Upper lobe of right lung (tissue), 1 donor: ENCODE measurements around the gene EIF2B1. TPM values are rescaled to one million over a fixed set of nuclear protein-coding genes. Genes with fewer than 3 reads are reported as not detected.

ENCODE experiments used
- ATAC-seq: fragments of 200-7000 bp; cut with Tn5 transposase; one replicate; pipeline ENCODE4 v1.9.1; 2020; ENCODE audit warnings: mild to moderate bottlenecking, moderate library complexity
- DNase-seq: peaks from one replicate; pipeline ENCODE4 v3.0.0-alpha.2; 2020
- H3K27ac ChIP-seq: fragments of 200-600 bp; one replicate; pipeline ENCODE4 v1.8.0; 2022
- H3K27me3 ChIP-seq: fragments of 200-600 bp; one replicate; pipeline ENCODE4 v1.8.0; 2022; ENCODE audit warnings: mild to moderate bottlenecking
- H3K36me3 ChIP-seq: fragments of 200-600 bp; one replicate; pipeline ENCODE4 v1.8.0; 2022
- H3K4me1 ChIP-seq: fragments of 200-600 bp; one replicate; pipeline ENCODE4 v1.8.0; 2022
- H3K4me3 ChIP-seq: fragments of 200-600 bp; one replicate; pipeline ENCODE4 v1.8.0; 2022; ENCODE audit warnings: mild to moderate bottlenecking
- H3K9me3 ChIP-seq: fragments of 200-600 bp; one replicate; pipeline ENCODE4 v1.8.0; 2022
- intact Hi-C: fragments of 100-400 bp; cut with DNase I; formaldehyde crosslinking; loops from one replicate; pipeline ENCODE4 v1.11.0; 2022
- total RNA-seq: library from RNA; stranded (reverse); fragmentation: NEBNext Ultra II Directional; extraction: Animal tissue kit (Norgen Biotek cat#: 25700); gene quantifications from one replicate; pipeline ENCODE4 v1.2.1, GENCODE V29; 2021
- TF ChIP-seq, protein P1 (sequence below): fragments of 200-600 bp; IDR thresholded peaks from one replicate; pipeline ENCODE4 v1.8.0; 2022; ENCODE audit warnings: antibody characterized with exemption
- donor health status: DM: no; HTN: yes; CAD: no; lungs with severe emphysema.

EIF2B1 gene
- total RNA-seq, 1 donor from 2014 or later: 40.0 TPM

- no peak for DNase-seq
- TF ChIP-seq, protein P1, sequence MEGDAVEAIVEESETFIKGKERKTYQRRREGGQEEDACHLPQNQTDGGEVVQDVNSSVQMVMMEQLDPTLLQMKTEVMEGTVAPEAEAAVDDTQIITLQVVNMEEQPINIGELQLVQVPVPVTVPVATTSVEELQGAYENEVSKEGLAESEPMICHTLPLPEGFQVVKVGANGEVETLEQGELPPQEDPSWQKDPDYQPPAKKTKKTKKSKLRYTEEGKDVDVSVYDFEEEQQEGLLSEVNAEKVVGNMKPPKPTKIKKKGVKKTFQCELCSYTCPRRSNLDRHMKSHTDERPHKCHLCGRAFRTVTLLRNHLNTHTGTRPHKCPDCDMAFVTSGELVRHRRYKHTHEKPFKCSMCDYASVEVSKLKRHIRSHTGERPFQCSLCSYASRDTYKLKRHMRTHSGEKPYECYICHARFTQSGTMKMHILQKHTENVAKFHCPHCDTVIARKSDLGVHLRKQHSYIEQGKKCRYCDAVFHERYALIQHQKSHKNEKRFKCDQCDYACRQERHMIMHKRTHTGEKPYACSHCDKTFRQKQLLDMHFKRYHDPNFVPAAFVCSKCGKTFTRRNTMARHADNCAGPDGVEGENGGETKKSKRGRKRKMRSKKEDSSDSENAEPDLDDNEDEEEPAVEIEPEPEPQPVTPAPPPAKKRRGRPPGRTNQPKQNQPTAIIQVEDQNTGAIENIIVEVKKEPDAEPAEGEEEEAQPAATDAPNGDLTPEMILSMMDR: no peak
- Histone ChIP-seq H3K9me3 (no peaks in the 10 kb centered on the region), H3K27me3 (no peaks in the 10 kb centered on the region), H3K4me1 (peaks cover 10% of the 10 kb centered on the region), H3K36me3 (peaks cover 24% of the 10 kb centered on the region), H3K4me3 (peak overlapping the region; percentile 96), H3K27ac (no peak overlapping the region)
- ATAC-seq: no peak
- intact Hi-C loops: no loop called here
Observed at GRCh38 chr12:123671876-123672275, 38.4 kb upstream of the EIF2B1 start.

GRCh38 chr12:123670882-123671728, 37.6 kb upstream of the EIF2B1 start, which contains the start of gene TCTN2:
Gene TCTN2 (plus strand): TSS chr12:123671113. CDS start chr12:123671241, 128 bp downstream.
- Histone ChIP-seq H3K9me3 (no peaks in the 10 kb centered on the region), H3K4me1 (peaks cover 10% of the 10 kb centered on the region), H3K27ac (peak within 1 kb of the TSS; percentile 42), H3K36me3 (peaks cover 24% of the 10 kb centered on the region), H3K4me3 (peak within 1 kb of the TSS; percentile 96), H3K27me3 (no peaks in the 10 kb centered on the region)
- TF ChIP-seq, protein P1: no peak
- peak; percentile 100 for ATAC-seq
- intact Hi-C loops: no loop called here
- peak; percentile 98 for DNase-seq

GRCh38 chr12:123667771-123668170, 34.3 kb upstream of the EIF2B1 start:
- Histone ChIP-seq H3K27me3 (no peaks in the 10 kb centered on the region), H3K4me3 (no peak overlapping the region), H3K27ac (no peak overlapping the region), H3K4me1 (peaks cover 10% of the 10 kb centered on the region), H3K9me3 (no peaks in the 10 kb centered on the region), H3K36me3 (no peaks in the 10 kb centered on the region)
- intact Hi-C loops: no loop called here
- ATAC-seq (no peak), DNase-seq (no peak)
- TF ChIP-seq, protein P1: no peak

GRCh38 chr12:123659996-123660727, 26.7 kb upstream of the EIF2B1 start:
- DNase-seq: no peak
- Histone ChIP-seq H3K36me3 (peaks cover 22% of the 10 kb centered on the region), H3K27me3 (no peaks in the 10 kb centered on the region), H3K4me1 (no peaks in the 10 kb centered on the region), H3K27ac (peak overlapping the region; percentile 49), H3K4me3 (no peak overlapping the region), H3K9me3 (no peaks in the 10 kb centered on the region)
- TF ChIP-seq, protein P1: no peak
- intact Hi-C loops: no loop called here
- ATAC-seq: no peak

DNA sequence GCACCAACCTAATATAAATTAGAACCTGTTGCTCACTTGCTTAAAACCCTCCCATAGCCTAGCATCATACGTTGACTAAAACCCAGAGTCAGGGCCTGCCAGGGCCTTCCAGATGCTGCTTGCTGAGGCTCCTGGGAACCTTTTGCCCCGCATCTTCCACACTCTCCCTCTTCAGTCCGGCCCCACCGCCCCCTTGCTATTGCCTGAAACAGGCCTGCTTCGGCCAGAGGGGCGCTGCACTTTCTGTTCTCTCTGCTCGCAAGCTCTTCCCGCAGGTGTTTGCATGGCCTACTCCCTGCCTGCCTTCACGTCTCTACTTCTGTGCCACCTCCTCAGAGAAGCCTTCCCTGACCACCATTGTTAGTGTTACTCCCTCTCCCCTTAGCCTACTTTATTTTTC, 23.7 kb upstream of the EIF2B1 start:
- Histone ChIP-seq H3K36me3 (peaks cover 37% of the 10 kb centered on the region), H3K9me3 (no peaks in the 10 kb centered on the region), H3K27me3 (no peaks in the 10 kb centered on the region), H3K27ac (no peak overlapping the region), H3K4me3 (no peak overlapping the region), H3K4me1 (no peaks in the 10 kb centered on the region)
- no peak for DNase-seq
- TF ChIP-seq, protein P1: no peak
- no peak for ATAC-seq
- intact Hi-C loops: no loop called here
